HG02884 (cell line): ENCODE results near the gene KRTAP5-6.

Source experiments
- ATAC-seq: cut with Tn5 transposase; IDR thresholded peaks from one replicate; pipeline ENCODE4 v1.9.1; 2021; ENCODE audit warnings: mild to moderate bottlenecking, moderate library complexity; ENCODE audit not compliant: unreplicated experiment

KRTAP5-6 gene

DNA sequence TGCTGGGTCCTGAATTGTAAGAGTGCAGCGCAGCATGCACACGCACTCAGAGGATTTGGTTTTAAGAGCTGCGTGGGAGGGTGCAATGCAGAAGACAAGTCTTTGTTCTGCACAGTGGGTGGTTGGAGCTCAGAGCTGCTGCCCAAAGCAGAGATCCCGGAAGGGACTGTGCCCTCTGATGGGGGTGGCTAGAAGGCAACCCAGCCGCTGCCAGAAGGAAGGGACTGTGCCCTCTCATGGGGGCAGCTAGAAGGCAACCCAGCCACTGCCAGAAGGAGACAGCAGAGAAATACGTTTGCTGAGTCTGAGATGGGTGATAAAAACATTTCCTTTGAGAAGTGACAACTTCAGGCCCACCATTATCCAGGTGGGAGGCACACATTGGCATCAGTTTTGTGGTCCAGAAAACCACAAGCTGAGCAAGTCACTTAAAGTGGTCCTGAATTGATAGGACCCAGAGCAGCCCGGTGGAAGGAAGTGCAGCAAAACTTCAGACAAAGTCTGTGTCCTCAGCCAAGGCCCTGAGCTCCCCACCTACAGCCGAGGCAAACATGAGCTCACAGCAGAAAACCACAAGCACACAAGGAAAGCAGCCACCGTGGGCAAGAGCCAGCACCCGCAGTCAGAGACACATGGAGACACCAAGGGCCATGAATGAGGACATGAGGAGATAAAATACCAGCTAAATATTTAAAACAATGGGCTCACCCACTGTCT, 4.3 kb downstream of the KRTAP5-6 start:
- ATAC-seq = no peak

- no peak for ATAC-seq
Measured at GRCh38 chr11:1702506-1702905, 5.5 kb downstream of the KRTAP5-6 start.

GRCh38 chr11:1703146-1703545, 6.2 kb downstream of the KRTAP5-6 start:
- no peak for ATAC-seq

- ATAC-seq = no peak
Measured at GRCh38 chr11:1705126-1706052, 8.4 kb downstream of the KRTAP5-6 start.

DNA sequence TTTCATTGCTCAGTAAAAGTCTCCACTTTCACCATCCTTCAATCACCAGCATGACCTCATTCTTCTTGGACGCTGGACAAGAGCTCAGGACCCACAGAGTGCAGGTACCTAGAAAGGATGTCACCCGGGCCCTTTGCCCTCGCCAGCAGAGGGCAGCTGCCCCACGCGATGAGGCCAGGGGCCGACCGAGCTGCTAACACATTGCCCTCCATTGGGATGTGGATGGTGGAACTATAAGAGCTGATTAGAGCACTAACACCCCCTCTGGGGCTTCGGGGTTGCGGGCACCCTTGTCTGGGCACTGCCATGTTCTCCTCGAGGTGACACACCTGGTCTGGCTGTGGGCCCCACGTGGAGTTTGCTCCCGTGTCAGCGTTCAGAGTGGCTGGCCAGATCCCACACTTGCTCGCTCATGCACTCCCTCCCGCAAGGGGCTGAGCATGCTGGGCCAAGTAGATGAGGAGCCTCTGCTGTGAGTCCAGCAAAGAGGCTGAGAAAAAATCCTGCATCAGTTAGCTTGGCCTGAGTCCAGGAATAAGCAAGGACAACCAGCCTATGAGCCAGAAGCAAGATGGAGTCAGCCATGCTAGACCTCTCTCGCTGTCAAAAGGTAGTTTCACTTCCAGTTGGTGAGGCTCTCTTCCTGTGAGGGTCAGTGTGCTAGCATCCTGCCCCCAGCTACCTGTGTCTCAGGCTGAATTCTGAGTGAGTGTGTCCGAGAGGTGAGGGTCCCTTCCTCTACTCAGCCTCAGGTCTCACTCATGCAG, 9.8 kb downstream of the KRTAP5-6 start:
- ATAC-seq = no peak

- no peak for ATAC-seq
Measured at GRCh38 chr11:1707751-1708150, 10.8 kb downstream of the KRTAP5-6 start.

- no peak for ATAC-seq
Measured at GRCh38 chr11:1708716-1709115, 11.7 kb downstream of the KRTAP5-6 start.

DNA sequence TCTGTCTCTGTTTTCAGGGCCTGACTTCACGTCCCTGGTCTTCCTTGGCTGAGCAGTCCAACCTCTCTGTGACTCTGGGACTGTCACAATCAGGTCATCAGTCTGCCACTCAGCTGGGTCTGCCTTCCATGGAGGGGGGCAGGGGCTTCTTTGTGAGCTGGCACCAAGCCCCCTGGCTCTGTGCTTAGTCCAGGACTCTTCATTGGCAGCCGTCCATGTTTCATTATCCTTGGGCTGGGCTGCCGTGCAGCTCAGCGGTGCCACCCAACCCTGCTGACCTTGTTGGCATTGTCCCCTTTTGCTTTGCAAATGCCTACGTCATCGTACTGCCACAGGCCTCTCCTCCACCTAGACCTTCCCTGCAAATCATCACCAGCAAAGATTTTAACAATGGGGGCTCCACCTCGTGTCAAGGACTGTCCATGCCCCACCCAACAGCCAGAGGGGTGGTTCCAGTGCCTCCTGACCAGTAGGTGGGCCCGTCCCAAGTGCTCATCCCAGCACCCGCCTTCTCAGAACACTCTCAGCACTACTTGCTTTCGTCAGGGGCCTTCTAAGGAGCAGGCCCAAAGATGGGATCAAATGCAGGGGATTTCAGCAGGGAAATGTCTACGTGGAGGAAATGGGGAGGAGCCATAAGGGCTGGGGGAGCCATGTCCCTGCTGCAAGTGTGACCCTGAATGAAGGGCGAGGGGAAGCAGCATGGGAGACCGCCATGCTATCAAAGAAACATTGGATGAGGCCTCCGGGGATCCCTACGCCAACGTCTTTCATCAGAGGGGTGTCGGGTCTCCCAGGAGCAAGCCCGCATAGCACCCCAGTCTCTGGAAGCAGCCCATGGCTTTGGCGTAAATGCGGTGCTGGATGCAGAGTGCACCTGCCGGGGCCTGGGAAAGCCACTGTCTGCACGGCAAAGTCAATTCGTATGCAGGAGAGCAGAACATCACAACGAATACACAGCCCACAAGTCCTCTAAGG, 18.2 kb downstream of the KRTAP5-6 start:
- ATAC-seq = no peak

DNA sequence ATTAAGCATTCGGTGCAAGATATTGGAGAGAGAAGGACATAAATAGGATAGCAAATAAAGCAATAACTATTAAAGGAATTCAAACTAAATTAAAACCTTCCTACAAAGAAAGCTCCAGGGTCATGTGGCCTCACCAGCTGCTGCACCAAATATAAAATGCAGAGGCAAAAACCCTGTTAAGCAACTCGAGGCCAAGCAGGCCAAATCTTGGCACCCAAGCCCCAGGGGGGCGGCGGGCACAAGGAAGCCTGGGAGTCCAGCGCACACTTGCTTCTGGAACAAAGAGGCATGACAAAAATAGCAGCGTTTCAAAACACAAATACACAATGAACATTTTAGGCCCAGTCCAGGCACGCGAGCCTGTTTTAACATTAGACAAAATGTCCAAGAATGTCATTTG, 20.8 kb downstream of the KRTAP5-6 start:
- ATAC-seq = no peak

- no peak for ATAC-seq
Measured at GRCh38 chr11:1718326-1718725, 21.3 kb downstream of the KRTAP5-6 start.

DNA sequence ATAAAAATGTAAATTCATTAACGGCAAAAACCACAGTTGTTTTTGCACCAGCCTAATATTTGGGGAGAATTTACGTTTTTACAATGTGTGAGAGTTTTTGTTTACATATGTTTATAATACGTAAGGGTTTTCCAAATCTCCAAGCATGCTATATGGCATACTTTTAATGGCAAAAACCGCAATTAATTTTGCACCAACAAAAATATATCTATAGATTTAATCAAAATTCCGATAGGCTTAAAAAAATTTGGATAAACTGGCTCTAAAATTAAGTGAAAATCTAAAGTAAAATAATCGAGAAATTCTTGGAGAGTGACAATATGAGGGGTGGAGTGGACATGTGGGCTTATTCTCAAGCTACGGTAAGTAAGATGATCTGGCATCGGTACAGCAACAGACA, 22.8 kb downstream of the KRTAP5-6 start:
- no peak for ATAC-seq

GRCh38 chr11:1727096-1727690, 30.2 kb downstream of the KRTAP5-6 start:
- ATAC-seq = no peak

GRCh38 chr11:1727861-1728260, 30.9 kb downstream of the KRTAP5-6 start:
- no peak for ATAC-seq

GRCh38 chr11:1728301-1728700, 31.3 kb downstream of the KRTAP5-6 start:
- no peak for ATAC-seq

DNA sequence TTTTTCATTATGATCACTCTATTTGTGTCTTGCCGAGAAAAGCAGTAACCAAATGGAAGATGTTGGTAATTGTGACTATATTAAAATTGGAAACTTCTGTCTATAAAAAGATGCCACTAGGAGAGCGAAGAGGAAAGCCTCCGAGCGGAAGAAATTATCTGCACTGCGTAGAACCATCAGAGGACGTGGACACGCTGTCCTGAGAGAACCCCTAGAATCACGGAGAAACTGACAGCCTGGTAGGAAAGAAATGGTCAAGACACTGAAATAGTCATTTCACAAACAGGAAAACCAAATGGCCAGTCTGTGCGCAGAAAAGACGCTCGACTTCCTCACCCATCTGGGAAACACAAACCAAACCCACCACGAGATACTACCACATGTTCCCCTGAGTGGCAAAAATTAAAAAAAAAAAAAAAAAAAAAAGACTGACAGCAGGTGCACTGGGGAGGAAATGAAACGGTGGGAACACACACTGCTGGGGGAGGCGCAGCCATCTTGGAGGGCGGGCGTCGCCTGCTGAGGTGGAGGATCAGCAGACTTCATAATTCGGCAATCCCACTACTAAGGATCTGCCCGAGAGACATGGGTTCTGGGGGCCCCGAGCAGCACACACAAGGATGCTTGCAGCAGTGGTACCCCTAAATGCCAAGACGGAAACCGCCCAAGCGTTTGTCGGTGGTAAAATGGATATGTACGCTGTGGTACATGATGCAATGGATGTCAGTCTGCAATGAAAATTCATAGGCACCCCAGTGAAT, 32.1 kb downstream of the KRTAP5-6 start:
- ATAC-seq = no peak

DNA sequence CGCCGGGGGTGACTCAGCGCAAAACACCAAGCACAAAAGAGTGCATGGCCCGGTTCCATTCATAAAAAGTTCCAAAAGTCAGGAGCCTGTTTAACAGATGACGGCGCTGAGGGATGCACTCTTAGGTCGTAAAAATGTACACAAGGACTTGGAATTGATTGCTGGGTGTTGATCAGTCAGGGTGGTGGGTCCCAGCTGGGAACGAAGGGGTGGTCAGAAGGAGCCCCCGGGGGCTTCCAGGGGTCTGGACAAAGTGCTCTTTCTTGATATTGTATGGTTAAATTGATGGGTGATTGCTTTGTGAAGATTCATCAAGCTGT, 32.7 kb downstream of the KRTAP5-6 start:
- no peak for ATAC-seq

DNA sequence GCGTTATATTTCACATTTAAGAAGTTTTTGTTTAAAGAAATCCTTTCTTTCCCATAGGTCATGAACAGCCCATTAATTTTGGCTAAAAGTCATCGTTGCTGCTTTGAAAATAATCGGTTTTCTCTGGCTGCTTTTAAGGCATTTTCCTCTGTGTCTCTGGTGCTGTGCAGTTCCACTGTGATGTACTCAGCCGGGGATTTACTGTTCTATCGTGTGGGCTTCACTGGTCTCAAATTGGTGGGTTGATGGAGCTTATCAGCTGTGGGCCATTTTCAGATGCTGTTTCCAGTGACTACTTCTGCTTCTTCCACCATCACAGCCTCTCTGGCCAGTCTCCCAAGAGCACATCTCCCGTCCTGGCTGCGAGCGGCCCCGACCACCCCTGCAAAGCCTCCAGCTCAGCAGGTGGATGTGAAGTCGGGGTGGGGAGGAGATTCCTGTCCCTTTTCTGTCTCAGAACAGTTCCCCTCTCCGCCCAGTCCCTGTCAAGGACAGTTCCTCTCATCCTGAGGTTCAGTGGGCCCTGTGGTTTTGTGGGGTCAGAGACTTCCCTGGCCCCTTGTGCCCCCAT, 33.1 kb downstream of the KRTAP5-6 start:
- ATAC-seq = no peak

- ATAC-seq = no peak
Measured at GRCh38 chr11:1731451-1732059, 34.6 kb downstream of the KRTAP5-6 start.
